ENCODE data around the gene BRCC3.

DNA sequence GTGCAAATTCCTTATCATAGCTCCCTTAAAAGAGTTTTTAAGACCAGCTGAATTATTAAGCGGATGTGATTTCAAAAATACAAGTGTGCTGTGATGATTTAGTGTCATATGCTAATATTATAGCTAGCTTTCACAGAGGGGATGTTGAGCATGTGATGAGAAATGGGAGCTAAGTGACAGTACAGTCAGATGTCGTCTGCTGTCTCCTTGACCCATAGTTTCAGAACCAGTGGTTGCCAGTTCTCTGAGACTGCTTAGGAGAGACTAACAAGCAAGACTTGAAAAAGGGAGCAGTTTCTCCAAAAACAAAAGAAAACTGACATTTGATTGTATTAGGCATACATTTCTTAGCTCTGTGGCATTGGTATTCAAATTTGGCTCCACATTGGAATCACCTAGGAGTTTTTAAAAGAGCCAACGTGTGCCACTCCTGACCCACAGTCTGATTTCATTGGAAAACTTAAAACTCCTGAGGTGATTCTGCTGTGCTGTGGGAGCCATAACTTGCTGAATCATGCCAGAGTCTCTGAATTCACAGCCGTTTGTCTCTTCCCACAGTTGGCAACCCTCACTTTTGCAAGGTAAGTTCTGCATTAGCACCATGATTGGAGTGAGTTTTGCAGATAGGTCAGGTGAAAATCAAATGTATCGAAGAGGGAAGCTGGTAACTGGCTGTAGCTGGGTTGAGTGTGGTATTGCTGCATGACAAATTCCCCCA lies 24.3 kb upstream of the BRCC3 start:
- TF ChIP-seq, protein P1, sequence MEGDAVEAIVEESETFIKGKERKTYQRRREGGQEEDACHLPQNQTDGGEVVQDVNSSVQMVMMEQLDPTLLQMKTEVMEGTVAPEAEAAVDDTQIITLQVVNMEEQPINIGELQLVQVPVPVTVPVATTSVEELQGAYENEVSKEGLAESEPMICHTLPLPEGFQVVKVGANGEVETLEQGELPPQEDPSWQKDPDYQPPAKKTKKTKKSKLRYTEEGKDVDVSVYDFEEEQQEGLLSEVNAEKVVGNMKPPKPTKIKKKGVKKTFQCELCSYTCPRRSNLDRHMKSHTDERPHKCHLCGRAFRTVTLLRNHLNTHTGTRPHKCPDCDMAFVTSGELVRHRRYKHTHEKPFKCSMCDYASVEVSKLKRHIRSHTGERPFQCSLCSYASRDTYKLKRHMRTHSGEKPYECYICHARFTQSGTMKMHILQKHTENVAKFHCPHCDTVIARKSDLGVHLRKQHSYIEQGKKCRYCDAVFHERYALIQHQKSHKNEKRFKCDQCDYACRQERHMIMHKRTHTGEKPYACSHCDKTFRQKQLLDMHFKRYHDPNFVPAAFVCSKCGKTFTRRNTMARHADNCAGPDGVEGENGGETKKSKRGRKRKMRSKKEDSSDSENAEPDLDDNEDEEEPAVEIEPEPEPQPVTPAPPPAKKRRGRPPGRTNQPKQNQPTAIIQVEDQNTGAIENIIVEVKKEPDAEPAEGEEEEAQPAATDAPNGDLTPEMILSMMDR (IDR thresholded peaks at IDR 0.05) = no peak
- no peak for TF ChIP-seq POLR2AphosphoS5 (IDR thresholded peaks at IDR 0.05; ENCODE audit: low read depth, low read length)
